A549 (cell line): ENCODE data around the gene PPP1R12C.

Source experiments
- CTCF ChIP-seq: fragments of >200 bp; sonication (Bioruptor Twin); formaldehyde crosslinking; IDR thresholded peaks from 3 replicates; pipeline ENCODE4 v1.5.1; 2016
- HOXA7 ChIP-seq: fragments of 250-450 bp; sonication (Bioruptor Pico); IDR thresholded peaks from 2 replicates; pipeline ENCODE4 v1.5.0; 2020; ENCODE audit warnings: mild to moderate bottlenecking, moderate library complexity
- USF2 ChIP-seq: fragments of 450-650 bp; IDR thresholded peaks from 2 replicates; pipeline ENCODE4 v1.6.1; 2014; ENCODE audit warnings: antibody characterized with exemption

DNA sequence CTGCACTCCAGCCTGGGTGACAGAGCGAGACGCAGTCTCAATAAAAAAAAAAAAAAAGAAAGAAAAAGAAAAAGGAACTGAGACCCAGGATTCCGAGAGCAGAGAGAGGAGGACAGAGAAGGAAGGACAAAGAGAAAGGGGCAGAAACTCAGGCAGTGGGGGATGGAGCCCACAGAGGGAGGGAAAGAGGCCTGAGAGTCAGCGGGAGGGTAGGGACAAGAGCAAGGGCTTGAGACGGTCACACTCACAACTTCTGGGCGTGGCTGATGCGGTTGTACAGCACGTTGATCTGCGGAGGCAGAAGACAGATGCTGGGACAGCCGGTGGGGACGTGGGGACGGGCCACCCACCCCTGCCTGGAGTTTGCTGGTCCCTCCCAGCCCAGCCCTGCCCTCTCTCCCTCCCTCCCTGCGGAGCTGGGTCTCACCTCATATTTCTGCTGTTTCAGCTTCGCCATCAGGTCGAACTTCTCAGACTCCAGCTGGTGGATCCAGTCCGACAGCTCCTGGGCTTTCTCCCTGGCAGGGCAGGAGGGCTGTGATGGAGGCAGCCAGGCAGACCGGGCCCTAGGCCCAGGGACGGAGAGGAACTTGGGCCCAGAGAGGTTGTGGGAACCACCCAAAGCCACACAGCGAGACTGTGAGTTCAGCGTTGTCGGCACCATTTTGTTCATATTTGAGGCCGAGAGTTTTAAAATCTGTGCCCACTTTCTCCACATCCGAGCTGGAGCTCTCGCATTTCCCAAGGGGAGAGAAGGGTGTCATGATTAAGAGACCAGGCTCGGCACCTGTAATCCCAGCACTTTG is 16.4 kb upstream of the PPP1R12C start:
- TF ChIP-seq HOXA7 (CRISPR knock-in tag) (no peak), CTCF (no peak), USF2 (no peak)
